Mucosa of rectum (tissue), 2 donors: ENCODE results near the gene CA9.

ENCODE experiments used
- H3K27ac ChIP-seq, 2 donors: one replicate each; pipeline ENCODE4 v1.7.0; 2013; ENCODE audit warnings: inconsistent platforms in 2 of 2, low read depth in 2 of 2, low read length in 2 of 2
- H3K27me3 ChIP-seq, 2 donors: one replicate each; pipeline ENCODE4 v1.7.0; 2013; ENCODE audit warnings: low read length in 2 of 2; ENCODE audit not compliant: control insufficient read depth in 2 of 2, insufficient read depth in 2 of 2
- H3K36me3 ChIP-seq, 2 donors: one replicate each; pipeline ENCODE4 v1.7.0; 2013; ENCODE audit warnings: low read length in 2 of 2; ENCODE audit not compliant: control insufficient read depth in 2 of 2, insufficient read depth in 2 of 2
- H3K4me1 ChIP-seq, 2 donors: one replicate each; pipeline ENCODE4 v1.7.0; 2013; ENCODE audit warnings: low read length in 2 of 2, mild to moderate bottlenecking in 1 of 2; ENCODE audit not compliant: control insufficient read depth in 2 of 2, insufficient read depth in 2 of 2
- H3K4me3 ChIP-seq, 2 donors: one replicate each; pipeline ENCODE4 v1.7.0; 2013; ENCODE audit warnings: low read length in 2 of 2
- H3K9ac ChIP-seq, 2 donors: one replicate each; pipeline ENCODE4 v1.7.0; 2013; ENCODE audit warnings: low read length in 2 of 2, low read depth in 1 of 2, mild to moderate bottlenecking in 1 of 2
- H3K9me3 ChIP-seq, 2 donors: one replicate each; pipeline ENCODE4 v1.7.0; 2013; ENCODE audit warnings: low read length in 2 of 2; ENCODE audit not compliant: control insufficient read depth in 2 of 2
- donor health status: healthy.
- donor health status: Normal muscosa, but diverticular disease.

CA9 gene

DNA sequence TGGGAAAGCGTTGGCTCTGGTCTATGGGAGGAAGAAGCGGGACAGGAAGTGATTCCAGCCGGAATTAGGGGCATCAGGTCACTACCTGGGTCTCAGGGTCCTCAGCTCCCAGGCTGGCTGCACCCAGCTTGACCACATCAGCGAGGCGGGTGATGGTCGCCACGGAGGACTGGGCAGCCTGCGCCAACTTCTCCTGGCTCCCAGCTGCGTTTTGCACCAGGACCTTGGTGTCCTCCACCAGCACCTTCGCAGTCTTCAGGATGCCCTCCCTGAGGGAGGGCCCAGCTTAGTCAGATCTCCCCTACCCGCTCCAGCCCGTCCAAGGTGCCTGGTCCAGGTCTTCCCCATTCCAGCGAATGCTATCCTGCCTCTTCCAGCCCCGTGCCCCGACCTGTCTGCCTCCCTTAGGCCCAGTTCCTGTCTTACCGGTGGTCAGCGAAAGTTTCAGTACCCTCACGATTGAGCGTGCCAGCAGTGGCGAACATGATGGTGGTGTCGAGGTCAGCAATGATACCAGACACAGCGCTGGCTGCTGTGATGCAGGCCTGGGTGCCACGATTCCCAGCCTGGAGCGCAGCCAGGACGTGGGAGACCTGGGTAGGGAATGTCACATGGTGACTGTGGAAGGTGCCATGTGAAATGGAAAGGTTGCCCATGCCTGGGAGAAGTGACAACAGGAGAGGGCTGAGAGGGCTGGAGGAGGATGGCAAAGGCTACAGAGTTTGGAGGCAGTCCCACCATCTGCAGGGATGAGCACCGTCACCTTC lies 30.4 kb downstream of the CA9 start:
- H3K4me3 ChIP-seq, result no peak overlapping the region
- no peaks in the 10 kb centered on the region for H3K9me3 ChIP-seq
- peaks cover 86 to 95% of the 10 kb centered on the region in 2 donors for H3K36me3 ChIP-seq
- no peaks in the 10 kb centered on the region for H3K4me1 ChIP-seq
- no peak overlapping the region for H3K27ac ChIP-seq
- no peak overlapping the region for H3K9ac ChIP-seq
- no peaks in the 10 kb centered on the region for H3K27me3 ChIP-seq

DNA sequence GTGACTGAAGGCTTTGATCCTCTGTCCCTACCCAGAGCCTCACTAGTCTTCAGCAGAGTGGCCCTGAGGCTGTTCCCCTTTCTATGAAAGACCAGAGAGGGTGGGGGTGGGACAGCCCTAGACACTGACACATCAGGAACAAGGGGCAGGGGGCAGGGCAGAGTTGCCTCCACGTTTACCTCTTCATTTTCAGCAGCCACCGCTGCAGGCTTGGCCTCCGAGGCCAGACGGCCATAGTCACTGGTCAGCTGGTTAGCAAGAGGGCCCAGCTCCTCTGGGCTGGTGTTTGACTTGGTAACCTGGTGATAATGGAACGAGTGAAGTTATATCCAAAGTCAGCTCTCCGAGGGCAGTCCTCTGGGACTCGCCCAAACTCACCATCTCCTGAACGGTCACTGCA lies 31.6 kb downstream of the CA9 start:
- Histone ChIP-seq H3K36me3 (peaks cover 79 to 88% of the 10 kb centered on the region in 2 donors), H3K4me3 (no peak overlapping the region), H3K9ac (no peak overlapping the region), H3K27ac (no peak overlapping the region), H3K9me3 (no peaks in the 10 kb centered on the region), H3K4me1 (no peaks in the 10 kb centered on the region), H3K27me3 (no peaks in the 10 kb centered on the region)

DNA sequence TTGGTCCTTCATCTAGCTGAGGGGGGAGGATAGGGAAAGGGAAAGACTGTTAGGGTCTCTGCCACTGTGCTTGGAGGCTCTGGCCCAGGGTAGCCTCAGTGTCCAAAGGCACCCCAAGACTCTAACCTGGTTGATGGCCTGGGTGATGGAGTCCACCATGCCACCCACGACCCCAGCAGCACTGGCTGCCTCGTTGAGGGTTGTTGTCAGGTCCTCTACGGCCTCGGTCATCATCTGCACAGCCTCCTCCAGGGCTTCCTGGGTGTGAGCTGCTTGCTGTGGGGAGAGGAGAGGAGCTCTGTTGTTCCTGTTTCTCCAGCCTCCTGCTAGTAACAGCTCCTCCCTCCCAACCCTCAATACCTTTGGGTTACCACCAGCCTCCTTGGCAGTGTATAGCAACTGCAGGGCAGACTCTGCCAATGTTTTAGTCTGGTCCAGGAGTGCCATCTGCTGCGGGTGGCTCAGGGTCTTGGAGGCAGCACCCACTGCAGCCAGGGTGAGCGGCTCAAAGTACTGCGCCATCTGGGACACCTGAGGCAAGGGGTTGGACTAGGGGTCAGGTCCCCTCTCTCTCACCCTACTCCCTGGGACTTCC lies 32.2 kb downstream of the CA9 start:
- Histone ChIP-seq H3K9ac (no peak overlapping the region), H3K9me3 (no peaks in the 10 kb centered on the region), H3K27me3 (no peaks in the 10 kb centered on the region), H3K36me3 (peaks cover 79 to 88% of the 10 kb centered on the region in 2 donors), H3K4me3 (no peak overlapping the region), H3K4me1 (no peaks in the 10 kb centered on the region), H3K27ac (no peak overlapping the region)

DNA sequence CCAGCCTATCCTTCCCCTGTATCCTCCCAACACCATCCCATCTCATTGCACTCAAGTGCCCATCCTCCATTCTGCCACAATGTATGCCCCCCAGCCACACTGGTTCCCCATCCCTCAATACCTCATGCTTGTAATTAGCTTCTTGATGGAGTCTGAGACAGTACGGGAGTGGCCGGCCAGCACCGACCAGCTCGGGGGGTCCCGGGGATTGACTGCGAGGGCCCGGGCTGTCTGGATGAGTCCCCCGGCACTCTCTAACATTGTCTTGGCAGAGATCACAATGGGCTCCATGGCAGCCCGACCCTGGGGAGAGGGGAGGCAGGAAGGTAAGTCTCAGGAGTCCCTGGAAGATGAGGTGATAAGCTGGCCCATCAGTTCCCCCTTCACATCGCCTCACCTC lies 33.2 kb downstream of the CA9 start:
- Histone ChIP-seq H3K4me3 (no peak overlapping the region), H3K9me3 (no peaks in the 10 kb centered on the region), H3K27me3 (no peaks in the 10 kb centered on the region), H3K4me1 (no peaks in the 10 kb centered on the region), H3K36me3 (peaks cover 82 to 88% of the 10 kb centered on the region in 2 donors), H3K9ac (no peak overlapping the region), H3K27ac (no peak overlapping the region)

DNA sequence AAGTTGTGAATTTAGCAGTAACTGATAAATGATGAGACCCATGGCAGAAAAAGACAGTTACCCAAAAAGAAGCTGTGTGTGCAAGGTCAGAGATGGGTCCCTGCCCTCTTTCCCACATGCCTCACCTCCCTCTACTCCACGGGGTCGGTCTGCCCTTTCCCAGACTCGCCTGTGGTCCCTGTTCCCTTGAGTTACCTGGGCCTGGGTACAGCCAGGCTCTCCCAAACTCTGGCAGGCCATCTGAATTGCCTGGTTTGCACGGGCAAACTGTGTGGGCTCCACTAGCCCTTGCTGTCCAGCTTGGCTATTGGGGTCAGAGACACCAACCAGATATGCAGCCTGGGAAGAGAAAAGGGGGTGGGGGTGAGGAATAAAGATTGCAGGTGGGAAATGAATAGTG lies 34.4 kb downstream of the CA9 start:
- H3K4me1 ChIP-seq, result no peaks in the 10 kb centered on the region
- H3K27me3 ChIP-seq, result no peaks in the 10 kb centered on the region
- H3K9me3 ChIP-seq, result no peaks in the 10 kb centered on the region
- no peak overlapping the region for H3K4me3 ChIP-seq
- peaks cover 83 to 88% of the 10 kb centered on the region in 2 donors for H3K36me3 ChIP-seq
- H3K27ac ChIP-seq, result no peak overlapping the region
- no peak overlapping the region for H3K9ac ChIP-seq

DNA sequence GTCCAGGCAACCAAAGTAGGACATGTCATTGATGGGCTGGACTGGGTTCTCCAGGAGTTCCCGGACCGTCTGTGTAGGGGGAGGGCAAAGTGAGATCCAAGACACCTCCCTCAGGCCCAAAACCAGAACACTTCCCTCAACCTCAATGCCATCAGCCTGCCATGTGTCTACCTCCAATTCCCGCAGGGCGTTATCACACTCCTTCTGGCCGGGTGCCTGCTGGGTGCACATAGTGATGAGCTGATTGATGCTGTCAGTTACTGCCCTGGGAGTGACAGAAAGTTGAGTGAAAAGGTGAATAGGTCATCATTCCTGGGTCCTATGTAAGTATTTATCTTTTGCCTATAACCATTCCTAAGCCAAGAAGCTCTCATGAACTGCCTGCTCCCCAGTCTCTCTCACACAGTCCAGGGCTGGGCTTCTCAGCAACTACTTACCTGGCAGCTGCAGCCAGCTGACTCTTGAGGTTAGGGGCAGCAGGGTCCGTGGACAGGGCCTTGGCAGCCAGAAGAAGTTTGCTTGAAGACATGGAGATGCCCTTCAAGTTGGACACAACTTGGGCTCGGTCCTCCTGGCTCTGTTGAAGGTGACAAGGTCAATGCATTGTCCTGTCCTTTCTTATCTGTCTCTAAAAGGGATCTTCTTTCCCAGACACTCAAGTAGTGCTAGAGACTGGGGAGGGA lies 37.2 kb downstream of the CA9 start:
- no peaks in the 10 kb centered on the region for H3K4me1 ChIP-seq
- H3K27me3 ChIP-seq, result no peaks in the 10 kb centered on the region
- H3K9ac ChIP-seq, result no peak overlapping the region
- no peak overlapping the region for H3K27ac ChIP-seq
- peaks cover 80 to 85% of the 10 kb centered on the region in 2 donors for H3K36me3 ChIP-seq
- no peak overlapping the region for H3K4me3 ChIP-seq
- no peaks in the 10 kb centered on the region for H3K9me3 ChIP-seq

DNA sequence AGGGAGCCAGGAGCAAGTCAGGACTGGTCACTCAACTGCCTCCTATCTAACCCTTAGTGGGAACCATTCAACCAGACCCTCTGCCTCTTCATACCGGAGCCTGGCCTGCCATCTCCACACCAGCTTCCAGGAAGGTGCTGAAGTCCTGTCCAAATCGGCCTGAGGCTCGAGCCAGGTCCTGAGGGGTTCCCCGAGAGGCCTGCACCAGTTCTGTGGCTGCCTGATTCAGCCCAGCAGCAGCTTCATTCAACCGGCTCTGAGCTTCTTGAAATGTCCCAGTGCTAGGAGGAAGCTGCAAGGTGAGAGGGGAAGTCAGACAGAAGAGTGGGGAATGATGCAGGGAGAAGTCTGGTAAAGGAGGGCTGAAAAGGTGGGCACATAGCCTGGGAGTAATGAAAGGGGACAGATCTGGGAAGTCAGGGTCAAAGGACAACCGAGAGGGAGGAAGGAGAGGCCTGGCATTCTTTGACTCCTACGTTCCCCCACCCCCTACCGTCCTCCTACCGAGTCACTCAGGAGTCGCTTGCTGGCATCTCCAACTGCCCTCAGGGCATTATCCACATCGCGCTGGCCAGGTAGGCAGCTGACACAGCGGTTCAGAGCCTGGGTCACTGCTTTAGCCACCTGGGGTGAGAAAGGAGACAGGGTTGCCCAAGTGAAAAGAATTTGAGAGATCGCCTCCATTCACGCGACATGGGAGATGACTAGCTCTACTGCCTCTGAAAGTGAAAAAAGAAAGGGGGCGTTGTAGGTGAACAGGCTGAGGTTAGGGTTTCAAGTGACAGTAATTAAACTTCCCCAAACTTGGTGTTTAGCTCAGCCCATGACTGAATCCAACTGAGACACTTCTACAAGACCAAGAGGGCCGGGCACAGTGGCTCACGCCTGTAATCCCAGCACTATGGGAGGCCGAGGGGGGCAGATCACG lies 38.0 kb downstream of the CA9 start:
- no peaks in the 10 kb centered on the region for H3K27me3 ChIP-seq
- H3K4me1 ChIP-seq, result no peaks in the 10 kb centered on the region
- H3K27ac ChIP-seq, result no peak overlapping the region
- peaks cover 80 to 85% of the 10 kb centered on the region in 2 donors for H3K36me3 ChIP-seq
- H3K9ac ChIP-seq, result no peak overlapping the region
- H3K9me3 ChIP-seq, result no peaks in the 10 kb centered on the region
- H3K4me3 ChIP-seq, result no peak overlapping the region

- Histone ChIP-seq H3K27me3 (no peaks in the 10 kb centered on the region), H3K9ac (no peak overlapping the region), H3K9me3 (no peaks in the 10 kb centered on the region), H3K27ac (no peak overlapping the region), H3K36me3 (peaks cover 80 to 85% of the 10 kb centered on the region in 2 donors), H3K4me1 (no peaks in the 10 kb centered on the region), H3K4me3 (no peak overlapping the region)
Observed at GRCh38 chr9:35712762-35713400, 39.2 kb downstream of the CA9 start.

- Histone ChIP-seq H3K4me1 (no peaks in the 10 kb centered on the region), H3K9me3 (no peaks in the 10 kb centered on the region), H3K27ac (no peak overlapping the region), H3K9ac (no peak overlapping the region), H3K36me3 (peaks cover 81 to 85% of the 10 kb centered on the region in 2 donors), H3K4me3 (no peak overlapping the region), H3K27me3 (no peaks in the 10 kb centered on the region)
Observed at GRCh38 chr9:35713578-35713977, 39.9 kb downstream of the CA9 start.
